H1 (cell line): ENCODE measurements around the gene CALHM3. TPM values are rescaled to one million over a fixed set of nuclear protein-coding genes. Genes with fewer than 3 reads are reported as not detected.

ENCODE experiments used
- CHD2 ChIP-seq: IDR thresholded peaks from 2 replicates; pipeline ENCODE4 v1.6.1; 2012; ENCODE audit warnings: low read length, improper control_type of control experiment
- TAF1 ChIP-seq: IDR thresholded peaks from 2 replicates; pipeline ENCODE4 v1.6.1; 2011; ENCODE audit warnings: mild to moderate bottlenecking, low read depth, low read length
- polyA plus RNA-seq, 7 experiments: library from polyadenylated mRNA; depleted of rRNA in 3 of 7; stranded (reverse) in 5 of 7; unstranded in 2 of 7; fragments of >200 nt in 5 of 7; fragments of 200-250 nt in 2 of 7; gene quantifications; 1 replicate in 5 of 7; 2 replicates in 1 of 7; 4 replicates in 1 of 7; pipeline versions ENCODE4 v1.2.1 to v1.2.3, GENCODE V29; 2011 to 2013; ENCODE audit warnings: missing spikeins in 2 of 7, mixed read lengths in 2 of 7
- total RNA-seq: library from RNA; stranded (reverse); fragmentation: NEBNext Ultra II Directional; extraction: Animal tissue kit (Norgen Biotek cat#: 25700); gene quantifications from 2 replicates; pipeline ENCODE4 v1.2.1, GENCODE V29; 2021

CALHM3 gene
- total and polyA plus RNA-seq, 2 of the 8 experiments (the other 6 are each of a cell fraction or from before 2014, with no cell fraction given): 0.17 to 0.60 TPM

DNA sequence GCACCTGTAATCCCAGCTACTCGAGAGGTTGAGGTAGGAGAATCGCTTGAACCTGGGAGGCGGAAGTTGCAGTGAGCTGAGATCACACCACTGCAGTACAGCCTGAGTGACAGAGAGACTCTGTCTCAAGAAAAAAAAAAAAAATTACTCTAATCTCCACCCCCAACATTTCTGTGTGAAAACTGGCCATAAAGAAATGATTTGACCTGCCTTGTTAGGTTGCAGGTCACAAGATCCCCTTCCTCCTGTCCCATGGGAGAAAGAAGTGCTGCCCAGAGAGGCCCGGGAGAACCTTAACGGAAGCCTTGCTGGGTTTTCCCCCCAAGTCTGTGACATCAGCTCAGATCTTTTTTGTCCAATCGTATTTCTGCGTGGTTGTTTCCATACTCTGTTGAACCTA lies 11.6 kb downstream of the CALHM3 start (continued):
- TF ChIP-seq TAF1 (no peak), CHD2 (no peak)
- TF ChIP-seq, all 59 proteins: peak for 0
